ENCODE measurements around the gene MOCS2.
"Not testable (repeated sequence)": the region's sequence is repeated elsewhere in the genome, so short reads cannot be mapped to it uniquely, and the experiment has no call there.

The MOCS2 gene, protein sequence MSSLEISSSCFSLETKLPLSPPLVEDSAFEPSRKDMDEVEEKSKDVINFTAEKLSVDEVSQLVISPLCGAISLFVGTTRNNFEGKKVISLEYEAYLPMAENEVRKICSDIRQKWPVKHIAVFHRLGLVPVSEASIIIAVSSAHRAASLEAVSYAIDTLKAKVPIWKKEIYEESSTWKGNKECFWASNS

DNA sequence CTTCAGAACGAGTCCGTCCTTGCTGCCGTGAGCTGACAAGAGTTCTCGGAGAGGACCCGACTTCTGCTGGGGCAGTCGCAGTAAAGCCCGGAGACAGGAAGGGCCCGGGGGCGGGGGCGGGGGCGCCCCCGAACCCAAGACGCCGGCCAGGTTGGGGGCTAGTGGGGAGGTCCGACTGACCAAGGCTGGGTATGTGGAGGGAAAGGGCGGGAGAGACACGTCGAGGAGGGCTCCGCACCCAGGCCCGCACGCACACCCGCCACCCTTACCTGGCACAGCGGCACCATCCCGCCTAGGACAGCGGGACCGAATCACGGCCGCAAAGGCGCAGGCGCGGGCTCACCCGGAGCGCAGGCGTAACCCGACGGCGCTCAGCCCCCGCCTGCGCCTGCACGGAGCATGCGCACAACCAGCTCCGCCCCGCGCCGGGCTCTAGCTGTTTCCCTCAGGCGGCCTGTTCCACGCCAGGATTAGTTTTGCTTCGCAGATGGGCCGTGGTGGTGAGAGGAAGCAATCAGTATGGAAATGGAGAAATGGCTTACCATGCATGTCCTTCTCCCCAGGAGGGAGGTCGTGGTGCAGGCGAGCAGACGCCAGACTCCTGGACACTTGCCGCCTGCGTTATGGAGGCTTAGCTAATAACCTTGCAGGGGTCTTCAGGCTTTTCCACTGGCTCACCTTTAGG lies at the start of gene MOCS2:
Gene MOCS2, minus strand, starts transcription at position 315 of the 685 bp plus-strand sequence. CDS start 2,583 bp downstream, outside the sequence.
- DNase-seq (ENCODE audit: low read depth), result peak; percentile 86

DNA sequence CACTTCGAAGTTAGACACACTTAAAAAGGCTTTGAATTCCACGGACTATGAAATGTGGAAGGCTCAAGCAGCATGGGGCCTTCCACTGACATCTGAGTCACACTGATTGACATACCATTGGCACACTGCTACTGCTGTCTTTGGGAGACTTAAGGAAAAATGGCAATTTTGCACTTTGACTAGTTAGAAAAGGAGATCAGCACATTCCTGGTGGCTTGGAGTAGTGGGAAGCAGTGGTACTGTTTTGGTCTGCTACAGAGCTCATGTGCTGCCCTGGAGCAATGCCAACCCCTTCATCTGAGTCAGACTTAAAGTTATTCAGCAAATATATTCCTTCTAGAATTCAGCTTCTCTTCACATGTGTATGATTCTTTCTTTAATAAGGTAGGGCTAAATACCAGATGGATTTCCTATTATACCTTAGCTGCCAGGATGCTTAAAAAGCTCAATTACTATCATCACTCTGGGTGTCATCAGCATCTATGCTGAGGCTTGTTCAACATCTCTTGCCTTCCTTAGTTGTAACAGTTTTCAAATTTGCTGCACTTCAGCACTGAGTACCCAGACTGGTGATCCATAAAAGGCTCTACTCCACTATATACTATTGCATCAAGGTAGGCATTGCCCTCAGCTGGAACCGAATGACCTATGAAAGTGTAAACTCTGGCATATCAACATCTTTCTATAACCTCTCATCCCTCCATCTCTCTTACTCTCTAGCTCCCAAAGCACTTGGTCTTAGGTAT lies 42.3 kb upstream of the MOCS2 start:
- DNase-seq (ENCODE audit: low read depth), result peak; percentile 74

DNA sequence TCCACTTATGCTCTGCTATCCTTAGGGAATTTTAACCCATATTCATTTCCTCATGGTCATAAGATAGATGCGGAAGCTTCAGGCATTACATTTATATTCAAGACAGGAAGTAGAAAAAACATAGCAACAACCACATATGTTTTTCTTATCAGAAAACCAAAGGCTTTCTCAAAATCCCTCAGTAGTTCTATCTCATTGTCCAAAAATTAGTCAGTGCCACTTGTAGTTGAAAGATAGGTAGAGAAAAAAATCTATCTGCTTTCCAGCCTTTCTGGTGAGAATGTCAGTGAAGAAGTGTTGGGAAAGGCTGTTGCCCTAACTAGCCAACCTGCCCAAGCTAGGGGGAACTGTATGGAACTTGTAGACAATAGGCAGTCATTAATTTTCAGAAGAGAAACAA lies 23.5 kb upstream of the MOCS2 start:
- DNase-seq (ENCODE audit: low read depth), result no peak

DNA sequence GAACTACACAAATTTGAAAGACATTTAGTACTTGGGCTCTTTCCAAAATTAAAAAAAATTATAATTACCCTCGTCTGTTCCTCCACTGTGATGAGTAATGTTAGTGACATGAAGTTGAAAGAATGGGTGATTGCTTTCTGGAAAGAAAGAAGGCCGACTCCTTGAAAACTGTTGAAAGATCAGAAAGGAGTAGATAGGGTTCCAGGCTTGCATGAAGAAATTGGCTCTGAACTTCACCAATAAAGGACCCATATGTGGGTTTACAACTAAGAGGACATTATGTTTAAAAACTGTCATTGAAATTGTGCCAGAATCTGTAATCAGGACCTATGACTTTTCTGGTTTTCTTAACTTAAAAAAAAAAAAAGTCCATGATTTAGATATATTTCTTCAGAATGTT lies 20.7 kb upstream of the MOCS2 start:
- peak; percentile 61 for DNase-seq (ENCODE audit: low read depth)

DNA sequence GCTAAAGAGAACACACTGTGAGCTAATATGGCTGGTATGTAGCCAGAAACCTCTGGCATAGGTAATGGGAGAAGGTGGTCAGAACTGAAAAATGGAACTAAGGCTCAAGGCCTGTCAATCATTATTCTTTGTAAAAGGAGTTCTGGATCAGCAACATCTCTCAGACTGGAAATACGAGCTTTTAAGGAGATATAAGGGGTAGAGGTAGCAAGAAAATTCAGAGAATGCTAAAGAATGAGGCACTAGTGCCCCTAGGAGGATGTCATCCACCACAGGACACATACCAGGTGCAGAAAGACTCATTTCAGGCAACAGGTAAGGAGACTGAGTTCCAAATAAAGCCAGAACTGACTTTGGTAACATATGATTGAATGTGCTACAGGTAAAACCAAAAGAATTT lies 18.9 kb upstream of the MOCS2 start:
- no peak for DNase-seq (ENCODE audit: low read depth)

DNA sequence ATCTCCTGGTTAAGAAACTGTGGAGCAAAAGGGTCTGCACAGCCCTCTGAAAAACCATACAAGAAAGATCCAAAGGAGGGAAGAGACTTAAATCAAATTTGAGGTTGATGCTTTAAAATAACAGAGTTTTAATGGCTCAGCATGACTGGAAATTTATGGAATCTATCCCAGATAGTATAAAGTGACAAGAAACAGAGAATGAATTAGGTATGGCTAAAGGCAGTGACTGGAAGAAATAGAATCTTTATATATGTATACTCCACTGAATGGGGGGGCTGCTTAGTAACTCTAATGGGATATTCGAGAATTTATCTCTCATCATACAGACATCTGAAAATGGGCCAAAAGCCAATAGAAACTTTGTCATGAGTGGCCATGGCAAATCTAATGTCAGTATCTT lies 17.6 kb upstream of the MOCS2 start:
- DNase-seq (ENCODE audit: low read depth), result no peak

DNA sequence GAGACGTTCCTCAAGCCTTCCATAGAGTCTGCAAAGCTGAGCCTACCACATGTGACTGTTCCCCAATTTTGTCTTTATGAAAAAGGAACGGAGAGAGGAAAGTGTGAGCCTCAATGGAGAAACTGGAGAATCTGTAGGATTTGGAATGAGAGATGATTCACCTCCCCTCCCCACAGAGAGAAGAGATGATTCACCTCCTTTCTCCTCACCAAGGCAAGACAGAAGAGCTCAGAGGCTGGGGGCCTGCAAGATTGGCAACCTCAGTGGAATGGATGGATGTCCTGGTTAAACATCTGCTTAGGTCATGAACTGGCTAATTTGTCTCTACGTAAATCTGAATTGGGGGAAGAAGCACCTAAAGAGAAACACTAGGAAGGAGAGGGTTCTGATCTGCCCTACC lies 17.0 kb upstream of the MOCS2 start:
- no peak for DNase-seq (ENCODE audit: low read depth)

DNA sequence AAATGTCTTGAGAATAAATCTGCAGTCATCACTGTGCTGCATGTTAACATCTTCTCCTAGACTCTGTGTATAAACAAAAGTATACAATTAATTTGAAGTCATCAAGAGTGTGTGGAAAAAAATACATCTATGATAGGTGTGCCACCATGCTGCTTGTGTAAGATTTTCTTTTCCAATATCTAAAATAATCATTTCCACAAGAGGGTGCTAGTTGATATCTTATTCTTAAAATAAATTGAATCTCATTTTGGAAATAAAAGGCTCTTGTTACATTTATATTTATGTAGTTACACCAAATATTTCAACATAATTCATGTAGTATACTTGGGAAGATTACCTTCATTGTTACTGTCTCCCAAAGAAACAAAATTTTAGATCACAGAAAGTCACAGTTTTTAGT lies 14.1 kb upstream of the MOCS2 start:
- peak; percentile 17 for DNase-seq (ENCODE audit: low read depth)

DNA sequence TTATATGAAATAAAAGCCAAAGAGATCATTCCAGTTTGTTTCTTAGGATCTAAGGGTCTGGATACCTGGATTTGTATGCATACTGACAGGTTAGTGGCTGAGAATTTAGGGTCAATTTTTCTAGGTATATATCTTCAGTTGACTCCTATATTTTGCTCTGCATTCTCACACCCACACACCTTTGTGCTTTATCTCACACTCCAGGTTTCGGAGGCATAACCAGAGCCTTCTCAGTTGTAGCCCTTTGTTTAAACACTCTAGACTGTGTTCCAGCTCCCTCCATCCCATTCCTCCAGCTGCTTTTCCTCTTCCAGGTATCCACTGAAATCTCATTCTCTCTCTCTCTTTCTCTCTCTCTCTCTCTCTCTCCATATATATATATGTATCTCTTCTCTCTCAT lies 10.6 kb upstream of the MOCS2 start:
- DNase-seq (ENCODE audit: low read depth), result no peak

DNA sequence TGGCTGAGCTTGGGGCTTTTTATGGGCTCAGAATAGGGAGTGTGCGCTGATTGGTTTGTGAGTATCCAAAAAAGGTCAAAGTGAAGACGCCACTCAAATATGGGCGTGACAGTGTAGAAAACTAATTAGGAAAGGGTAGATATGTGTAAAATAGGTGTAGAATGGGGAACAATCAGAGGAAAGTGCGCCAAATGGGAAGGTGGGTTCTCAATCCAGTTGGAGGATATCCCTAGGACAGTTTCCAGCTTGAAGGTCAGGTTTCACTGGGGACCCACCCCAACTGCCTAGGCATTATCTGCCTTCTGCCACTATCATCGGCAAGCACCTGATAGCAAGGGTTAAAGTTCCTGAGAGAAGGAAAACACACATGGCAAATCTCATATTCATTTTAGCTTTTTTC lies 9.3 kb upstream of the MOCS2 start:
- no peak for DNase-seq (ENCODE audit: low read depth)

DNA sequence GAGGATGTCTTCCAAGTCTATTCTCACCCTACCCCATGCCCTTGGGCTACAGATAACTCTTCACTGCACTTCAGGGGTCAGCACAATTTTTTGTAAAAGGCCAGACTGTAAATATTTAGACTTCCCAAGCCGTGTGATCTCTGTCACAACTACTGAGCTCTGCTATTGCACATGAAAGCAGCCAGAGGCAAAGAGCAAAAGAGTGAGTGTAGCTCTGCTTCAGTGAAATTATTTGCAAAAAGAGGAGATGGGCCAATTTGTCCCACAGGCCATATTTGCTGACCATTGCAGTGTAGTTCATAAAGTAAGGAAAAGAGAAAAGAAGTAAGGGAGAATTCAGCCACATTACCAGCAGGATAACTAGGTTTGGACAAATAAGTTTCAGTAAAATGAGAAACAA lies 7.0 kb upstream of the MOCS2 start:
- DNase-seq (ENCODE audit: low read depth), result no peak

DNA sequence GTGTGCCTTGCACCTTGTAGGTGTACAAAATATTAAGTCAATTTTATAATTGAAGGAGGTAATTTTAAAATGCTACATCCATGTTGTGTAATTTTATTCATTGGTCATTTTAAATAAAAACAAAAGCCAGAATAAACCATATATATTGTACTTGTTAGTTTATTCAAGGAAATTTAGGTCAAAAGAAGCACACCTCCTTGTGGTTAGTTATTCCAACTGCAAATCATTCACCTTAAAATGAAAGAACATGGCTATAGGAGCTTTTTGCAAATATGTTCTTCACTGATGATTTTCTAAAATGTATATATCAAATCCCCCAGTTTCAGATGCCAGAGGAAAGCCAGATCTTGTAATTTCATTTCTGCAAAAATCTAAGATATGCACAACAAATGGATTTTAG lies 5.4 kb upstream of the MOCS2 start:
- no peak for DNase-seq (ENCODE audit: low read depth)

DNA sequence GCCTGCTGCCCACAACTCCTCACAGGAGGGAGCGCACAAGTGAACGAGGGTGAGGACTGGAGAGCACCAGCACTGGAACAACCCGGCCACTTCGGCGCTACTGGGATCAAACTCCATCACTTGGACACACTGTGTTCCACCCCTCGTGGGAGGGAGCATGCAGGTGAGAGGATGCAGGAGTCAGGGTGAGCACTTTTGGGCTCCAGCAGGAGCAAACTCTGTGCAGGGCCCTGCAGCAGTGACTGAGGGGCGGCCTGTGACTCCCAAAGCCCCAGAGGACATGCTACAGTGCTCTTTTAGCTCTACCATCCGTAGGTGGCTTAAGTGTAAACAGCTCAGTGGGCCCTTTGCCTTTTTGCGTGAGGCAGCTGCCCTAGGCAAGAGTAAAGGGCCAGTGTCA lies 4.4 kb upstream of the MOCS2 start:
- no peak for DNase-seq (ENCODE audit: low read depth)

DNA sequence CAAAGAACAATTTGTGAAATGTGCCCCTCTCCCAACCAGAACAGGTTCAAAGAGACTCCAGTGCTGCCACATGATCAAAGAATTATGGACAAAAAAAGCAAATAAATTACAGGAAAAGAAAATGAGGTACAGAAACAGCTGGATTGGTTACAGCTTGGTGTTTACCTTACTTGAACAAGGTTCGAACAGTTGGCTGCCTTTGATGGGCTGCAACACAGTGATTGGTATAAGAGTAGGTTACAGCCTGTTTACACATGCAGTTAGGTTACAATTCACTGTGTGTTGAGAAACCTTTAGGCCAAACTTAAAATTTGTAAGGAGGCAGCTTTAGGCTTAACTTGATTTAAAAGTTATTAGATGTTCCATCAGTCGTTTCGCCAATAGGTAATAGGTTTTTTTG lies 3.4 kb upstream of the MOCS2 start:
- DNase-seq (ENCODE audit: low read depth), result no peak

DNA sequence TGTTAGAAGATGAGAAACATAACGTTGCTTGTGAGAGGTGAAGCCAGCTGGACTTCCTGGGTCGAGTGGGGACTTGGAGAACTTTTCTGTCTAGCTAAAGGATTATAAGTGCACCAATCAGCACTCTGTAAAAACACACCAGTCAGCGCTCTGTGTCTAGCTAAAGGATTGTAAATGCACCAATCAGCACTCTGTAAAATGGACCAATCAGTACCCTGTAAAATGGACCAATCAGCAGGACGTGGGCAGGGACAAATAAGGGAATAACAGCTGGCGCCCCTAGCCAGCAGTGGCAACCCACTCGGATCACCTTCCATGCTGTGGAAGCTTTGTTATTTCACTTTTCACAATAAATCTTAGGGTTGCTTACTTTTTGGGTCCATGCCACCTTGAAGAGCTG lies 2.8 kb upstream of the MOCS2 start:
- not testable (repeated sequence) for DNase-seq (ENCODE audit: low read depth)

DNA sequence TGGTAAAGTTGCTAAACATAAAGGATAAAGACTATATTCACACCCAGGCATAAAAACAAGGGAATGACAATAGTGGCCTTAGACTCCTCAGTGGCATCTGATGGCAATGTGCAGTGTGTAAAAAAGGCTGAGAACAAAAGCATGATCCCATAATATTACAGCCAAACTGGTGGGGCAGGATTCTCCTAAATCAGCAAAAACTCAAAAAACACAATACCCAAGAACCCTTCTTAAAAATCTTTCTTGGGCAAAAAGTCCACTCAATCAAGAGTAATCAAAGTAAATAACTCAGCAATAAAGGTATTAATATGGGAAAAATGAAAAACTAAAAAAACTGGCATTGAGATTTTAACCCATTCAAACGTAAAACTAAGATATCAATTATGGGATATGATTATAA lies 1.6 kb upstream of the MOCS2 start:
- DNase-seq (ENCODE audit: low read depth), result no peak

DNA sequence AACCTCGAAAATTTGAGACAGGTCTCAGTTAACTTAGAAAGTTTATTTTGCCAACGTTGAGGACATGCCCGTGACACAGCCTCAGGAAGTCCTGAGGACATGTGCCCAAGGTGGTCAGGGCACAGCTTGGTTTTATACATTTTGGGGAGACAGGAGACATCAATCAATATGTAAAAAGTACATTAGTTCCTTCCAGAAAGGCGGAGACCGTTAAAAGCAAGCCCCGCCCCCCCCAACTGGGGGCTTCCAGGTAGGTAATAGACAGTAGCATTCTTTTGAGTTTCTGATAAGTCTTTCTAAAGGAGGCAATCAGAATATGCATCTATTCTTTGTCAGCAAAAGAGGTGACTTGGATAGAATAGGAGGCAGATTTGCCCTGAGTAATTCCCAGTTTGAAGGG lies 599 bp upstream of the MOCS2 start:
- no peak for DNase-seq (ENCODE audit: low read depth)

DNA sequence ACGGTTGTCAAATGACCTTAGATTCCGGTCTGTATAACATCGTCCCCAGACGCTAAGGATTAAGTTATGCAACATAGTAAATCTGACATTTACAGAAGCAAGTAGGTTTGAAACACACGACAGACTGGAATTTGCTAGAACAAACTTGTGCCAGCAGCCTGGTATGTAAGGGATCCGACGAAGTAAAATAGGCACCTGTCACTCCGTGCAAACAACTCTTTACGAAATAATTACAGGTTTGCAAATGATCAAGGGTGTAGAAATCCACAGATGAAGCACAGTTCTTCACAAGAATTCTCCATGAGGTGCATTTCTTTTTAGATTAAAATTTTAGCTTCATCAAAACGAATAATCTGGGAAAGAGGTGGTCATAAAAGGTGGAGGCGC lies 508 bp downstream of the MOCS2 start:
- no peak for DNase-seq (ENCODE audit: low read depth)

DNA sequence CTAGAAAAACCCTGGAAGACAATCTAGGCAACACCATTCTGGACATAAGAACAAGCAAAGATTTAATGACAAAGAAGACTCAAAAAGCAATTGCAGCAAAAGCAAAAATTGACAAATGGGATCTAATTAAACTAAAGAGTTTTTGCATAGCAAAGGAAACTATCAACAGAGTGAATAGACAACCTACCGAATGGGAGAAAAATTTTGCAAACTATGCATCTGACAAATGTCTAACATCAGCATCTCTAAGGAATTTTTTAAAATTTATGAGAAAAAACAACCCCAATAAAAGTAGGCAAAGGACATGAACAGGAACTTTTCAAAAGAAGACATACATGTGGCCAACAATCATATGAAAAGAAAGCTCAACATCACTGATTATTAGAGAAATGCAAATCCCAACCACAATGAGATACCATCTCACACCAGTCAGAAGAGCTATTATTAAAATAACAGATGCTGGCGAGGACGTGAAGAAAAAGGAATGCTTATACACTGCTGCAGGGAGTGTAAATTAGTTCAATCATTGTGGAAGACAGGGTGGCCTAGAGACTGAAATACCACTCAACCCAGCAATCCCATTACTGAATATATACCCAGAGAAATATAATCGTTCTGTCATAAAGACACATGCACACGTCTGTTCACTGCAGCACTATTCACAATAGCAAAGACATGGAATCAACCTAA lies 3.8 kb downstream of the MOCS2 start:
- DNase-seq (ENCODE audit: low read depth), result no peak

DNA sequence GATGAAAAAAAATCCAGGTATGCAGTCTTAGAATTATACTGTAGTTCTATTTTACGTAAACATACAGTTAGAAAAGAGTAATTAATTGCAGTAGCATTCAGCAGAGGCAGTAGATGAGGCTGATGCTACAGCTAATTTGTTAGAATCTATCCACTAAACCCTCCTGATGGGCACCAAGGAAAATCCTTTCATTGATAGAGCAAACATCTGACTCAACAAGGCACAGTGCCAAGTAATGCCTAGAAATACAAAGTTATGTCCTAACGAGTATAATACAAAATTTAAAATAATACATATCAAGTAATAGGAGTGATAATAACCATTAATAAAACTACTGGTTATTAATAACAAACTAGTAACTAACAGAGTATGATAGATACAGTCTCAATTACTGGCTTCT lies 9.0 kb downstream of the MOCS2 start:
- DNase-seq (ENCODE audit: low read depth), result no peak

DNA sequence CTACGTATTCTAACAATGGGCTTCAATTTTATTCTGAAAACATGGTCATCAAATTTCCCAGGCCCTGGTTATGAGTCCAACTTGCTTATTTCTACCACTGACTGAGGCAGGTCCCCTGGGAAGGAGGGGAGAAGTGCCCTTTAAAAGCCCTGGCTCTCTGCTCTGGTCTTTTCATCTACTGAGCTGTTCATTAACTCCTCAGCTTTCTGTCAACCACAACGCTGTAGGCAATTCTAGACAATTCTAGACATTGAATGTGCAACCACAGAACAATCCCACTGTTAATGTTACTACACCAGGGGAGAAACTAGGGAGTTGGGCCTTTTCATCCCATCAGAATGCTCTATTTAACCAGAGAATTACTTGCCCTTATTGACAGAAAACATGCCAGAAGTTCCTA lies 10.0 kb downstream of the MOCS2 start:
- DNase-seq (ENCODE audit: low read depth), result no peak

DNA sequence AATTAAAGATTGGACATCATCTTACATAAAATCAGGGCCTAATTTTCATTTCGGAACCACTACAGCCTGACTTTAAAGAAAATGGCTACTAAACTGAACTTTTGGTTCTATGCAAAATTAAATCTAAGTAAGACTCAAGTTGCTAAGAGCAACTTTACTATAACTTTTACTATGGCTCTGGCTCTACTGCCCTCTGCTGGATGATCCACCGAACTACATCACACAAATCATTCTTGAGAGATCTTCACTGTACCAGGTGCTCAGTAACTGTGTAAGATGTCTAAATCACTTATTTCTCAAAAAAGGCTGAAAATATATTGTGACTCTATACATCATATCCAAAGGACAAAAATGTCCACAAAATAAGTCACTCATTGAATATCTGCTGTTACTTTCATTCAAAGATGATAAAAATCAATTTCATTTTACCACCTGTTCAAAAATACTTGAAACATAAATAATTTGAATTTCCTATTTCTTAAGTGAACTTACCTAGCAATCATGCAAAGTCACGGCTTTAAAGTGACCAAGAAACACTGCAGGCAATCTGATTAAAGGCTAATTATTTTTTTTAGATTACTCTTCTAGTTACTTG lies 13.5 kb downstream of the MOCS2 start:
- peak; percentile 49 for DNase-seq (ENCODE audit: low read depth)

DNA sequence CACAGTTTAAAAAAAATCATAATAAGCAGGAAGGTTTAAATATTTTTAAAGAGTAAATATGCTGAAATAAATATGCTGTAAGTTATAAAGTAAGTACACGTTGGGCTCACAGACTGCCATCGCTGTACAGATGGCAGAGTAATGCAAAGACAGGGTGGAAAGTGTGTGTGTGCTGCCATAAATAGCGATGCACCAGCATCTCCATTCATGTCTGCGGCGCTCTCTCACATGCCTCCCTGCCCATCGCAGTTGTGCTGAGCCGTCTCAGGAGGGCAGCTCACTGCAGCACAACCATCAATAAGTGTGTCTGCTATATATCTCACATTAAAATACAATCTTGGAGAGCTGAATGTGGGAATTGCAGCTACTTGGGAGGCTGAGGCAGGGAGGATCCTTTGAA lies 14.3 kb downstream of the MOCS2 start:
- DNase-seq (ENCODE audit: low read depth), result no peak
